Keratinocyte (primary cell): Measurements from ENCODE around the gene GDNF. TPM values are rescaled to one million over a fixed set of nuclear protein-coding genes. Genes with fewer than 3 reads are reported as not detected.

Experiments used
- DNase-seq: peaks from one replicate; pipeline ENCODE4 v3.0.0-alpha.2; 2011; ENCODE audit warnings: low read depth, missing footprints, low spot score
- FAIRE-seq: peaks from 2 replicates; lab custom pipeline; 2011; peaks lifted over from hg19 to GRCh38; lab: Jason Lieb, UNC
- H2AFZ ChIP-seq: 2 replicates; pipeline ENCODE4 v1.6.0; 2012; ENCODE audit warnings: low read length, control low read depth, inconsistent platforms; ENCODE audit not compliant: control insufficient read depth
- H3K27ac ChIP-seq: 2 replicates; pipeline ENCODE4 v1.5.1; 2011; ENCODE audit warnings: low read length; ENCODE audit not compliant: control insufficient read depth, insufficient read depth
- H3K27me3 ChIP-seq: 3 replicates; pipeline ENCODE4 v1.6.0; 2011; ENCODE audit warnings: low read length; ENCODE audit not compliant: control insufficient read depth, insufficient read depth; ENCODE audit errors: extremely low read depth
- H3K36me3 ChIP-seq, 2 experiments: 2 replicates in 1 of 2; 3 replicates in 1 of 2; pipeline ENCODE4 v1.5.1; 2011; ENCODE audit warnings: low read length in 2 of 2, mild to moderate bottlenecking in 1 of 2; ENCODE audit not compliant: control insufficient read depth in 2 of 2, insufficient read depth in 2 of 2; ENCODE audit errors: extremely low read depth in 1 of 2
- H3K4me1 ChIP-seq: 3 replicates; pipeline ENCODE4 v1.5.1; 2011; ENCODE audit warnings: low read length; ENCODE audit not compliant: control insufficient read depth, insufficient read depth; ENCODE audit errors: extremely low read depth
- H3K4me2 ChIP-seq: 3 replicates; pipeline ENCODE4 v1.6.0; 2011; ENCODE audit warnings: low read depth, low read length; ENCODE audit not compliant: control insufficient read depth, insufficient read depth; ENCODE audit errors: extremely low read depth
- H3K4me3 ChIP-seq, 3 experiments: fragments of 200-600 bp in 1 of 3; sonication (generic) in 1 of 3; 2 replicates in 2 of 3; 3 replicates in 1 of 3; pipeline ENCODE4 v1.5.1; 2011 to 2016; ENCODE audit warnings: low read length in 3 of 3, mild to moderate bottlenecking in 3 of 3, control low read depth in 2 of 3, inconsistent platforms in 1 of 3, low read depth in 1 of 3, mixed read lengths in 1 of 3, mixed run types in 1 of 3, moderate library complexity in 1 of 3; ENCODE audit not compliant: control insufficient read depth in 2 of 3, insufficient read depth in 2 of 3; ENCODE audit errors: extremely low read depth in 1 of 3
- H3K79me2 ChIP-seq: 2 replicates; pipeline ENCODE4 v1.6.0; 2012; ENCODE audit warnings: low read length; ENCODE audit not compliant: control insufficient read depth, insufficient read depth
- H3K9ac ChIP-seq: 3 replicates; pipeline ENCODE4 v1.6.0; 2011; ENCODE audit warnings: low read length; ENCODE audit not compliant: control insufficient read depth, insufficient read depth; ENCODE audit errors: extremely low read depth
- H3K9me1 ChIP-seq: 3 replicates; pipeline ENCODE4 v1.6.0; 2011; ENCODE audit warnings: low read length; ENCODE audit not compliant: control insufficient read depth, insufficient read depth; ENCODE audit errors: extremely low read depth
- H3K9me3 ChIP-seq: 2 replicates; pipeline ENCODE4 v1.5.1; 2012; ENCODE audit warnings: low read depth, low read length; ENCODE audit not compliant: control insufficient read depth
- H4K20me1 ChIP-seq: 3 replicates; pipeline ENCODE4 v1.6.0; 2011; ENCODE audit warnings: low read length; ENCODE audit not compliant: control insufficient read depth, insufficient read depth; ENCODE audit errors: extremely low read depth
- EZH2 ChIP-seq: IDR thresholded peaks from one replicate; pipeline ENCODE4 v1.6.1; 2012; ENCODE audit warnings: inconsistent platforms, mild to moderate bottlenecking, low read length, moderate library complexity
- dilution Hi-C: fragments of 300-500 bp; cut with MboI; formaldehyde crosslinking; loops from one replicate; pipeline ENCODE4 v1.7.0; 2020; ENCODE audit warnings: low sequenced_read_pairs; ENCODE audit not compliant: extremely low pct_ligation_motif_present
- polyA plus RNA-seq, 5 experiments: library from polyadenylated mRNA; depleted of rRNA in 3 of 5; stranded (reverse) in 3 of 5; stranded (forward) in 1 of 5; unstranded in 1 of 5; fragments of >200 nt; gene quantifications; 1 replicate in 1 of 5; 2 replicates in 3 of 5; 3 replicates in 1 of 5; pipeline versions ENCODE4 v1.2.1 to v1.2.3, GENCODE V29; 2011 to 2012; ENCODE audit warnings: missing spikeins in 2 of 5, low read depth in 1 of 5, low replicate concordance in 1 of 5
- TF ChIP-seq, protein P1 (sequence below), 3 experiments: IDR thresholded peaks in 1 of 3; conservative IDR thresholded peaks in 1 of 3; optimal IDR thresholded peaks in 1 of 3; 2 replicates in 2 of 3; 3 replicates in 1 of 3; pipeline versions ENCODE3 to v1.5.1; 2011; ENCODE audit warnings: low read length in 3 of 3, mild to moderate bottlenecking in 3 of 3, moderate library complexity in 2 of 3, control low read depth in 1 of 3, inconsistent platforms in 1 of 3; ENCODE audit not compliant: insufficient read depth in 2 of 3; ENCODE audit errors: extremely low read depth in 1 of 3

Gene GDNF
- polyA plus RNA-seq, 1 donor (not counting 4 experiments of a cell fraction or from before 2014, with no cell fraction given), result 2.4 TPM

DNA sequence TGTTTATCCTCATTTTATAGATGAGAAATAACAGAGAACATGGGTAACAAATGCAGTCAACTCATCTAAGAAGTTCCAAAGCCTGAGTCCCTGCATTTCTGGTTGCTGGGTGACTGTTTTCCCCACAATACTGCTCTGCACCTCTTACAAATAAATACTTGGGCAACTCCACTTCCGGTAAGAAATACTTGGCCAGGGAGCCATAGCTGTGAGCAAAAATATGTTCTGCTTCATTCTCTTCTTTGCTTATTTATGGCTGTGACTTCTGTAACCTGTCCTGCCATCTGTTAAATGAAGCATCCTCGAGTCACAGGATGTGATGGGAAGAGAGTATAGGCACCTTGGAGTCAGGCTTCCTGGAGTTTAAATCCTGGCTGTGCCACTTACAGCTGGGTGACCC, 49.9 kb downstream of the GDNF start:
- TF ChIP-seq EZH2, result no peak
- TF ChIP-seq, protein P1, sequence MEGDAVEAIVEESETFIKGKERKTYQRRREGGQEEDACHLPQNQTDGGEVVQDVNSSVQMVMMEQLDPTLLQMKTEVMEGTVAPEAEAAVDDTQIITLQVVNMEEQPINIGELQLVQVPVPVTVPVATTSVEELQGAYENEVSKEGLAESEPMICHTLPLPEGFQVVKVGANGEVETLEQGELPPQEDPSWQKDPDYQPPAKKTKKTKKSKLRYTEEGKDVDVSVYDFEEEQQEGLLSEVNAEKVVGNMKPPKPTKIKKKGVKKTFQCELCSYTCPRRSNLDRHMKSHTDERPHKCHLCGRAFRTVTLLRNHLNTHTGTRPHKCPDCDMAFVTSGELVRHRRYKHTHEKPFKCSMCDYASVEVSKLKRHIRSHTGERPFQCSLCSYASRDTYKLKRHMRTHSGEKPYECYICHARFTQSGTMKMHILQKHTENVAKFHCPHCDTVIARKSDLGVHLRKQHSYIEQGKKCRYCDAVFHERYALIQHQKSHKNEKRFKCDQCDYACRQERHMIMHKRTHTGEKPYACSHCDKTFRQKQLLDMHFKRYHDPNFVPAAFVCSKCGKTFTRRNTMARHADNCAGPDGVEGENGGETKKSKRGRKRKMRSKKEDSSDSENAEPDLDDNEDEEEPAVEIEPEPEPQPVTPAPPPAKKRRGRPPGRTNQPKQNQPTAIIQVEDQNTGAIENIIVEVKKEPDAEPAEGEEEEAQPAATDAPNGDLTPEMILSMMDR (optimal IDR thresholded peaks at IDR 0.05 in 1 of 3, IDR thresholded peaks at IDR 0.05 in 1 of 3, conservative IDR thresholded peaks at IDR 0.05 in 1 of 3; ENCODE audit: extremely low read depth in 1 of 3, insufficient read depth in 2 of 3, low read length in 3 of 3), result no peak
- H3K36me3 ChIP-seq, result no peaks in the 10 kb centered on the region
- dilution Hi-C loops, result no loop called here
- H3K9ac ChIP-seq, result no peak overlapping the region
- H3K27ac ChIP-seq, result no peak overlapping the region
- H3K9me1 ChIP-seq, result no peaks in the 10 kb centered on the region
- H3K4me3 ChIP-seq, result no peak overlapping the region
- peaks cover 13% of the 10 kb centered on the region for H3K4me1 ChIP-seq
- H2AFZ ChIP-seq, result no peak overlapping the region
- DNase-seq (no peak), FAIRE-seq (no peak)
- no peaks in the 10 kb centered on the region for H4K20me1 ChIP-seq
- H3K27me3 ChIP-seq, result no peaks in the 10 kb centered on the region
- no peak overlapping the region for H3K4me2 ChIP-seq
- peaks cover 3% of the 10 kb centered on the region for H3K9me3 ChIP-seq
- no peaks in the 10 kb centered on the region for H3K79me2 ChIP-seq

DNA sequence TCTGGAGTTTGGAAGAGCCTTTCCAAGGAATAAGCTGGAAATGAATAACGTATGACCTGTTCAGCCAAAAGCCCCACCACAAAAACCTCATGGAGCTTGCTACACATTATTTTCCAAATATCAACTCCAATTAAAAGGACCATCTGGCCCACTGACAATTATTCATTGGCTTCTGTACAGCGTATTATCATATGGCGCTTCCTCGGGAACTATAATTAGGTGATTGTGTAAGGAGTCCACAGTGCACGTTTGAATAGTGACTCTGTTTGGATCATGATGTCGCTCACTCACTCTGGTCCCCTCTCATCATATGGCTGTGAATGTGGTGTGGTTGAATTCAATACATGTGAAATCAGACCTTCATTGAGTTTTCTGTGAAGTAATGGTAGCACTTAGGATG, 52.1 kb downstream of the GDNF start:
- dilution Hi-C loops, result no loop called here
- Histone ChIP-seq H4K20me1 (no peaks in the 10 kb centered on the region), H3K4me1 (peaks cover 13% of the 10 kb centered on the region), H3K79me2 (no peaks in the 10 kb centered on the region), H3K36me3 (no peaks in the 10 kb centered on the region), H3K9me1 (no peaks in the 10 kb centered on the region), H2AFZ (no peak overlapping the region), H3K27me3 (no peaks in the 10 kb centered on the region), H3K4me3 (no peak overlapping the region), H3K4me2 (no peak overlapping the region), H3K9me3 (no peaks in the 10 kb centered on the region), H3K27ac (no peak overlapping the region), H3K9ac (no peak overlapping the region)
- DNase-seq (no peak), FAIRE-seq (no peak)
- TF ChIP-seq, protein P1 (optimal IDR thresholded peaks at IDR 0.05 in 1 of 3, IDR thresholded peaks at IDR 0.05 in 1 of 3, conservative IDR thresholded peaks at IDR 0.05 in 1 of 3; ENCODE audit: extremely low read depth in 1 of 3, insufficient read depth in 2 of 3, low read length in 3 of 3), result no peak
- TF ChIP-seq EZH2, result no peak
